HTERT RPE-1 (cell line): ENCODE measurements around the gene AK2.
"Not testable (repeated sequence)": the region's sequence is repeated elsewhere in the genome, so short reads cannot be mapped to it uniquely, and the experiment has no call there.

Experiments
- in situ Hi-C: fragments of 300-500 bp; cut with MboI; formaldehyde crosslinking; loops from 4 replicates; pipeline ENCODE4 v1.14.3; 2020; ENCODE audit warnings: low sequenced_read_pairs

AK2 gene

DNA sequence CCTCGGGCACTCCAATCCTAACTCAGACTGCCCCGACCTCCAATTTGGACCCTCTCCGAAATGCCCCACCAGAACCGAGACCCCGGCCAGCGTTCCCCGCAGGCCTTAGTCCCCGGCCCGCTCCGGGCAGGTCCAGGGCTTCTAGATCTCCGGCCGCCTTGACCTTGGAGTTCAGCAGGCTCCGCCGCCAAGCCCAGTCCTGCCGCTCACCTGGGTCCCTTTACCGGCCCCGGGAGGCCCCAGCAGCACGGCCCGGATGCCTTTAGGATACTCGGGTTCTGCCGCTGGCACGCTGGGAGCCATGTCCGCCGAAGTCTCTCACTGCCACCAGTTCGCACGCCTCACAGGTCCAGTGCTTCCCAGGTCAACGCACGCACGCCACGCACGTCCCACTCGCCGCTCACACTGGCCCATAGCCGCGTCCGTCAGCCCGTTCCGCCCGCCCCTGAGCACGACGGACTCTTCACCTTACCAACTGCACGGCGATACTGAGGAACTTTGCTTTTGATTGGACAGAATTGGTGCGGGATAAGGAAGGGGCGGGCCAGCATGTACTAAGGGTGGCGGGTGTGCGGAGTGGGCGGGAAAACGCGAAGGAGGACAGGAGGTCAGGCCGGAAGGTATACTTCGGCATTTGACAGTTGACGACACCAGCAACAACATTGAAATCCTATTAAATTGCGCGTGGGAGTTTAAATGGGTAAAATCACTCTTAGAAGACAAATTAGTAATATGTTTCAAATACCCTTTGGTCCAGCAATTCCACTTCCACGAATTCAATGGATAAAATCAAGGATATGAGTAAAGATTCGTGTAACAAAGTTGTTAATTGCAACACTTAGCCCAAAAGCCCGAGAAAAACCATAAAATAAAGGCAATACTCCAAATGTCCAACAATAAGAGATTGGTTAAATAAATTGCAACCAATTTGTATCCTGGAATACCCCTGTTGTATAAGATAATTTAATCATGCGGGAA is at the start of gene AK2:
Gene AK2, minus strand, starts transcription at position 358 of the 978 bp plus-strand sequence. Its CDS starts 55 bp downstream, at position 303.
- in situ Hi-C loops, result no loop called here

DNA sequence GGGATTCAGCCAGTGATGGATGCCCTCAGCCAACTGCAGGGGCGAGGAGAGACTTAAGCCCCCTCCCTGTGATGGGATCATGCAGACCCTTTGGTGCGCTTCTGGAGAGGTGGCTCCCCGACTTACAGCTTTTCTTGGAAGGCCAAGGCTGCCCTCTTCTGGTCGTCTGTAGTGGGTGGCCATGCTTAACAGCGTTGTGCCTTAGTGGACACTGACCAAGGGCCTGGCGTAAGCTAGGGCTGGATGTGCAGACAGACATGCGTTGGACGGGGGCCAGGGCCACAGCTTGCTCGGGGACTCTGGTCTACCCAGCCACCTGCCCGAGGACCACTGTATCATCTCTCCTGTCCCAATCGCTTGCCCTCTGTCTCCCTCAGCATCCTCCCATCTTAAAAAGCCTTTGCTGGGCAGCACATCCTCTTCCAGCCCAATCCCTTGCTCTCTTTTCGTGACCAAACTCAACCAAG is 49.7 kb upstream of the AK2 start:
- in situ Hi-C loops, result no loop called here

DNA sequence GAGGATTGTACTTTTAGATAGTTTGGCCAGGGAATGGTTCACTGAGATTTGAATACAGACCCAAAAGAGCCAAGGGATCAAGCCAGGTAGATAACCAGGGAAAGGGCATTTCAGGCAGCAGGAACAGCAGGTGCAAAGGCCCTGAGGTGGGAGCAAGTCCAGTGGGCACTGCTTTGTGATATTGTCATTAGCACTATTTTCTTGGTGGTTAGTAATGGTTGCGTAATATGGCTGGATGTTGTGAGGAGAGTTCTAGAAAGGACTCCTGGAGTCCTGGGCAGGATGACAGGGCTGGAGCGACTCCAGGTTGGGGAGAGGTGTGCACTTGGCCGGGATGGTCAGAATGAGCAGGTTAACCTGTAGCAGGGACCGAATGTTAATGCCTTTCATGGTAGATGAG is 48.6 kb upstream of the AK2 start:
- in situ Hi-C loops, result no loop called here

DNA sequence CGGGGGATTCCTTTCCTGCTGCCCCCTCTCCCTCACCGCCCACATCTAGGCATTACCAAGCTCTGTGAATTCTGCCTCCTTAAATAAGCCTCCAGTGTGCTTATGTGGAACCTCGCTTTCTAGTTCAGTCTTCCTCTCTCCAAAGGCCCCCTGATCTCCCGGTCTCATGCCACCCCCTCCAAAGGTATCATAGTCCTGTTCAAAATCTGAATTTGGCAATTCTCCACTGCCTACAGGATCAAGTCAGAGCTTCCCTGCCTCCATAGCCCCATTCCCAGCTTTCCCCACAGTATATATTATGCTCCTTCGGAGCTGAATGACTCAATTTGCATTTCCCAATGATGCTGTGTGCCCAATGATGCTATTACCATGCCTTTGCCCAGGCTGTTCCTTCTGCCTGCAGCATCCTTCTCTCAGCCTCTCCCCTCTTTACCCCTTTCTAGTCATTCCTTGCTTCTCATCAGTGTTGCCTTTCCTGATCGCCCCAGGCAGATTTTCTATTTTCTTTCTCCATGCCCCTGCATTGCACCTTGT is 46.0 kb upstream of the AK2 start:
- in situ Hi-C loops, result no loop called here

DNA sequence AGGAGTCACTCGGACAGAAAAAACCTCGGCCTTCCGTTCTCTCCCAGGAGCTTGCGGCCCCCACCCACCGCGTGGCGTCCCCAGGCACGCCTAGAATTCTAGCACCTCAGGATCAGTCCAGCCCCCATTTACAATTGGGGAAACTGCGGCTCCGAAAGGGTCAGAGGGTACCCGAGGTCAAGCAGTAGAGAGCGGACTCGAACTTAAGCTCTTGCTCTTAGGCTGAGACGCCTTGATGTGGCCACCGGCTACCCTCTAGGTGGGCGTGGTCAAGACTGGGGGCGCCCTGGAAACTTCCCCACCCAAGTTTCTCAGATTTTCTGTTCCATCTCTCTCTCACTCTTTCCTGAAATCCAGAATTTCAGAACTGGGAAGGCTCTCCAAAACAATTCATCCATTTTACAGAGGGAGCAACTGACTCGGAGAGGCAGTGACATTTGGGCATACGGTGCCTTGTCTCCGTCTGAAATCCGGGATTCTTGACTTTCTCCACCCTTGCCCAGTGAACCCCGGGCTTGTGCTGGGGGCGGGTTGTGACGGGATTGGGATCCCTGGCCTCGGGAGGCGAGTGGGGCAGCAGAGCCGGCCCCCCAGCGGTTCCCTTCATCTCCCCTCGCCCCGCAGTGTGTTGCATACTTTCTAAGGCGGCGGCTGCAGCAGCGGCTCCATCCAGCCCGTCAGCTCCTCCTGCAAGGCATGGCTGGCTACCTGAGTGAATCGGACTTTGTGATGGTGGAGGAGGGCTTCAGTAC is 45.0 kb upstream of the AK2 start:
- in situ Hi-C loops, result no loop called here

DNA sequence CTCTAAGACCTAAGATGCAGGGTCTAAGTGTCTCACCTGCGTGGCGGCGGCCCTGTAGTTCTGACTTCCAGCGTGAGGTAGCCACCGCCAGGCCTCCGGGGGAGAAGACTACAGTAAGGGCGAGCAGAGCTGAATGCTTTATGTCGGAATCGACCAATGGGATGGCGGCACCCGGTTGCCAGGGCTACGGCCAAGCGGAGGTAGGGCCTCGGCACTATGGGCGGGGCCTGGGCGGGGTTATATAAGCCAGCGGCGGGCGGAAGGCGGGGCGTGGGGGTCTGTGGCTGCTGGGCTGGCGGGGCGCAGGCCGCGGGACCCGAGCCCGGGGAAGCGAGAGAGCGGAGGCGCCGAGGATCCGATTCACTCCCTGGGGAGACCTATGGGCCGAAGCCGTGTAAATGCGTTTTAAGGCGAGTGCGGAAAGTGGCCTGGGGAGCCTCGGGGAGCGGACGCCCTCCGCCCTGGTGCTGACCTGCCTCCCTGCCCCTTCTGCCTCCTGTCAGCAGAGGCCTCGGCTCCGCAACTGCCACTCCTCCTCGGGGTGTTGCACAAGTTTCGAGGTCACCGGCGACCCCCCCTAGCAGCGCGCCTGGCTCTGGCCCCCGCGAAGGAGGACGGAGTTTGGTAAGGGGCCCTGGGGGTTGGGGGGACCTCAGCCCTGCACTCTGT is 44.3 kb upstream of the AK2 start, which contains the start of gene AZIN2:
Gene AZIN2, plus strand, starts transcription at position 269 of the 669 bp plus-strand sequence. CDS start 1,097 bp downstream, outside the sequence.
- in situ Hi-C loops, result no loop called here

DNA sequence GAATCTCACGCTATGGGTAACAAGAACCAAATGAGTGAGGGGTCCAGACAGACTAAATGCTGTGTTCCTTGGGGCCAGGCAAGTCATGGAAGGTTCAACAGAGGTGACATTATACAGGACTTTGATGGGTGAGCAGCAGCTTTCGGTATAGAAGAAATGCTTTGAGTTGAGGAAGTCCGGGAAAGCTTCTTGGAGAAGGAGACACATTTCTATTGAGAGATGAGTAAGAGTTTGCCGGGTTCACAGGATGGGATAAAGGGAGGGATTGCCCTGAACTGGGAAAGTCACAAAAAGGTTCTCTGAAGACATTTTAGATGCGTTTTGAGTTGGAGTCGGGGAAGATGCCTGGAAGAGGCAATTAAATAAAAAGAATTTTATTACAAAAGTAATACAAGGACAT is 43.7 kb upstream of the AK2 start:
- in situ Hi-C loops, result no loop called here

DNA sequence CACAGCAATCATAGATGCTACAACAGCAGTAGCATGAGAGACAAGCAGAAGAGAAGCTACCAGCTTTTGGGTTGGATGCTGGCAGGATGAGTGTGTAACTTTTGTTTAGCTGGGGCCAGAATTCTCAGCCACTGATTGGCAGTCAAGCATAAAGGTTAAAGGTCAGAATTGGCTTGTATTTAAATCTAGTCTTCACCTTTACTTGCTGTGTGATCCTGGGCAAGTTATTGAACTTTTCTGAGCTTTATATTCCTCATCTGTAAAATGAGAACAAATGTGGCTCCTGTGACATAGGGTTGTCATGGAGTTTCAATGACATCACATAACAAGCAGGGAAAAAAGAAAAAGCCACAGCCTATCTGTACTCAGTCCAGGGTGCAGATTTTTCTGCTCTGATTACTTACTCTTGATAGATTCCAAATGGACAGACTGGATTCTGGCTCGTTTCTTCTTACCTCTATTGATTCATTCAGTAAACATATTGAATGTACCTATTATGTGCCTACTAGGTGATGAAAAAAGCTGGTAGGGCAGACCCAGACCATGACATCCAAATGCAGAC is 41.4 kb upstream of the AK2 start:
- in situ Hi-C loops, result no loop called here

DNA sequence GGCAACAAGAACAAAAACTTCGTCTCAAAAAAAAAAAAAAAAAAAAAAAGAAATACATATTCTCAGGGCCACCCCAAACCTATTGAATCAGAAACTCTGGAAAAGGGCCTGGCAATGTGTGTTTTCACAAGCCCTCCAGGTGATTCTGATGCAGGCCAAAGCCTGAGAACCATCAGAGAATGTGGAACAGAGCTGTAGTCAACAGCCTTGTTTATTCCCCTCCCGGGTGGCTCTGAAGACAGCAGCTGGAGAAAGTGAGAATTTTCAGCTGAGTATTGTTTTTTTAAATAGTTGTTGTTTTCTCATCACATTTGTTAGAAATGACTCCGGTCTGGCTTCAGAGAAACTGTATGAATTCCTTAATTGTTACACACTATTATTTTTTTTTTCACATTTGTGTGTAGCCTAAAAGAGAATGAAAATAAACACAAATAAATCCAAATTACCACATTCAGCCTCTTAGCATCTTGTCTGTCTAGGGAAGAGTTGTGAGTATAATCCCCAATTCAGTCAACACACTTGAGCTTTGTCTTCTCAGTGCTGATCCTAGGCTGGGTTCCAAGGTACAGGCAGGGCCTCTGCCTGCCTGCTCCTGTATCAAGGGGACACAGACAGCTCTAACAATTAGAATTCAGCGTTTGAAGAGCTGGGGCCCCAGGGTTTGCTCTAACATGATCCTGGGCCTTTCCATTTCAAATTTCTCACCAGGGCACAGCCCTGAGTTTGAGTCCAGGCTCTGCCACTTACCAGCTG is 37.7 kb upstream of the AK2 start:
- in situ Hi-C loops, result no loop called here

DNA sequence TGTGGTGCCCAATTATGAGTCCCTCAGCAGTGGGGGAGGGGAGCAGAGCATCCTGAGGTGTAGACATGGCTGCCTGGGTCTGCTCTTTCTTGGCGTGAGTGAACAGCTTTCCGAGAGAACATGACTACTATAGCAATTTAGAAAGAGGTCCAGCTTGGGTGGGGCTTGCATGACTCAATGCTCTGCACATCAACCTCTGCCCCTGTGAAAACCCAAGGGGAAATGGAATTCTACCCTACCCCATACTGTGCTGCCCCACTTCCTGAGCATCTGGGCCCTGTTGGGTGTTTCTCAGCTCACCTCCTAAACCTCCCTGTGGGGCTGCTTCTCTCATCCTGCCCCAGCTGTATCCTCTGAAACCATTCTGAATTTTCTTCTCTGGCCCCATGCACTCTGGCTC is 36.0 kb upstream of the AK2 start:
- in situ Hi-C loops, result no loop called here

DNA sequence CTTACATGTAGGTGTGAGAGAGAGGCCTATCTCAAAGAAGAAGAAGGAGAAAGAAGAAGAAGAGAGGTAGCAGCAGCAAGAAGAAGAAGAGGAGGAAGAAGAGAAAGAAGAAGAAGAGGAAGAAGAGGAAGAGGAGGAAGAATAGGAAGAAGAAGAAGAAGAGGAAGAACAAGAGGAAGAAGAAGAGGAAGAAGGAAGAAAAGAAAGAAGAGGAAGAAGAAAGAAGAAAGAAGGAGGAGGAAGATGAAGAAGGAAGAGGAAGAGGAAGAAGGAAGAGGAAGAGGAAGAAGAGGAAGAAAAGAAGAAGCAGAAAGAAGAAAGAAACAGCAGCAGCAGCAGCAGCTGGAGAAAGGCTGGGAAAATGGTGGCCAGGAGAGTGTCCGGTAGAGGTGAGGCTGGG is 33.9 kb upstream of the AK2 start:
- in situ Hi-C loops, result no loop called here

DNA sequence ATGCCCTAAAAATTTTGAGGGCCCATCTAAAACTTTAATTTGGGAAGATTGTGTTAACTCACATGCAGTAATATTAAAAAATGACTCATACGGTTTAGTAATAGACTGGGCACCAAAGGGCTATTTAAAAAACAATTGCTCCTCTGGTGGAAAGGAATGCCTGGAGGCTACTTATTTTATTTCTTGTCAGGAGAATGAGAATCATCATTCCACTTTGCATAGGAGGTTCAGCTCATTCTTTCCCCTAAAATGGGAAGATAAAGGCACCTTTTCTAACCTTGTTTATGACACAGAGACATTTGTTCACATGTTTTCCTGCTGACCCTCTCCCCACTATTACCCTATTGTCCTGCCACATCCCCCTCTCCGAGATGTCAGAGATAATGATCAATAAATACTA is 31.4 kb upstream of the AK2 start:
- in situ Hi-C loops, result not testable (repeated sequence)

DNA sequence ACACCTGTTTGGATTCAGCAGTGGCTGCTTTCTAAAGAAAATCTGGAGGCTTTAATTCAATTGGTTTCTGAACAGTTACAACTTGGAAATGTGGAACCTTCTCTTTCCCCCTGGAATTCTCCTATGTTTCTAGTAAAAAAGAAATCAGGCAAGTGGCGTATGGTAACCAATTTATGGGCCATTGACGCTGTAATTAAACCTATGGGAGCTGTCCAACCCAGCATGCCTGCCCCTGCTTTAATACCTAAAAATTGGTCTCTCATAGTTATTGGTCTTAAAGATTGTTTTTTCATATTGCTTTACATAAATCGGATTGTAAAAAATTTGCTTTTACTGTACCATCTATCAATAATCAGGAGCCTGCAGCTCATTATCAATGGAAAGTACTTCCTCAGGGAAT is 29.8 kb upstream of the AK2 start:
- in situ Hi-C loops, result not testable (repeated sequence)

DNA sequence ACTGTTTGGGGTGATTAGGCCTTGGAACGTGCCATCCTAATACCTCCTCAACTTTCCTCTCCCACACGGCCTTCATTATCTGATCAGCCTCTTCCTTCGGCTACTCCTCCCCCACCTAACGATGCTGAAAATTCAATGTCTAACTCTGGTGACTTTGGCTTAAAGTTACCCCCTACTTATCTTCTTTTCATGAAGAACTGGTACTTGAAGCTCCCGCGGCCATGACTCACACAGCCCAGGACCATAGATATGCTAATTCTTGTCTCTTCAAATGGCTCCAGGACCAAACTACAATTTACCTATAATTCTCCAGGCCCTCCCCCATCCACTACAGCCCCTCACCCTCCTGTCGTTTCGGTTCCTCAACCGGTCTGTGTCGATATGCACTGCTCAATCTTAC is 28.6 kb upstream of the AK2 start:
- in situ Hi-C loops, result no loop called here

DNA sequence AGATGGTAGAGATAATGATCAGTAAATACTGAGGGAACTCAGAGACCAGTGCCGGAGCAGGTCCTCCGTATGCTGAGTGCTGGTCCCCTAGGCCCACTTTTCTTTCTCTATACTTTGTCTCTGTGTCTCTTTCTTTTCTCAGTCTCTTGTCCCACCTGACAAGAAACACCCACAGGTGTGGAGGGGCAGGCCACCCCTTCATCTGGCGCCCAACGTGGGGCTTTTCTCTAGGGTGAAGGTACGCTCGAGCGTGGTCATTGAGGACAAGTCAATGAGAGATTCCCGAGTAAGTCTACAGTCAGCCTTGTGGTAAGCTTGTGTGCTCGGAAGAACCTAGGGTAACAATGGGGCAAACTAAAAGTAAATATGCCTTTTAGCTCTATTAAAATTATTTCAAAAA is 27.6 kb upstream of the AK2 start:
- in situ Hi-C loops, result not testable (repeated sequence)

DNA sequence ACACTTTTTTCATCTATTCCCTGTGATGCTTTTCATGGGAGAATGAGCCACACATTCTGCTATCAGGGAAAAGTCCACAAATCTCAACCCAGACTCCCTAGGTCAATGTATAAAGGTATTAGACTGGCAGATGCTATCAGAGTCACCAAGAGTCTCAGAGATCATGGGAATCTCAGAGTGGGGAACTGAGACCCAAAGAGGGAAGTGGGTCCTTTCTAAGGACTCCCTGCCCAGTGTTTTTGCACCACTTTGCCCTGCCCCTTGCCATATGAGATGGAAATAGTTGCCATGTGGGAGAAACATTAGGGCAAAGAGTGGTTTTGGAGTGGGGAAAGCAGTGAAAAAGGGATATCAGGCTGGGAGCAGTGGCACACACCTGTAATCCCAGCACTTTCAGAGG is 25.2 kb upstream of the AK2 start:
- in situ Hi-C loops, result no loop called here

DNA sequence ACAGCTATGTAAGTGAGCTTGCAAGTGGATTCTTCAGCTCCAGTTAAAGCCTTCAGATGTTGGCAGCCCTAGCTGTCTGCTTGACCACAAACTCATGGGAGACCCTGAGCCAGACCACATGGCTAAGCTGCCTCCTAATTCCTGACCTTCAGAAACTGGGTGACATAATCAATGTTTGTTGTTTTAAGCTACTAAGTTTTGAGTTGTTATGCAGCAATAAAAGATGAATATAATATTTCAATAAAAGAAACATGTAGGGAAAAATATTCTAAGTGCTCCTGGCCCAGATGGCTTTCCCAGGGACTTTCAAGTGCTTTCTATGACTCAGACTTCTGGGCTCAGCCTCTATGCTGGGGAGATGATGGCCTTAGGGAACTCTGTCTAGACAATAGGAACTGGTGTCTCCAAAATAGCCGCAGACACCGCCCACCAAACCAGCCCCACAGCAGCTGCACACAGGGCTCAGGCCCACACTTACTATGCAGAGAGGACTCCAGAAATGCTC is 23.9 kb upstream of the AK2 start:
- in situ Hi-C loops, result no loop called here

DNA sequence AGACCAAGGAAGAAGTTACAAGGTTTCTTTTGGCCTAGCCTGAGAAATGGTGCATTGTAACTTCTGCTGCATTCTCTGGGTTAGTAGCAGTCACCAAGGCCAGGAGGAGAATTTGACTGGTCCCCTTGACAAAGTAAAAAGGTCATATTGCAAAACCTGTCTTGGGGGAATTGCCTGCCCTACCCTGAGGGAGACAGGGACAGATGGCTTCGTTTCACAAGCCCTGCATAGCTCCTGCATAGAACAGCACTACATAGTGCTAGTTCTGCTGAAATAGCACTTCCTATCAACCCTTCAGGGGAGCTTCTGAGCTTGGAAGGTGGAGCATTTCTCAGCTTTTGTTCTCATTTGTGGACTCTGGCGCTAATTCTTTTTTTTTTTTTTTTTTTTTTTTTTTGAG is 20.4 kb upstream of the AK2 start:
- in situ Hi-C loops, result no loop called here

DNA sequence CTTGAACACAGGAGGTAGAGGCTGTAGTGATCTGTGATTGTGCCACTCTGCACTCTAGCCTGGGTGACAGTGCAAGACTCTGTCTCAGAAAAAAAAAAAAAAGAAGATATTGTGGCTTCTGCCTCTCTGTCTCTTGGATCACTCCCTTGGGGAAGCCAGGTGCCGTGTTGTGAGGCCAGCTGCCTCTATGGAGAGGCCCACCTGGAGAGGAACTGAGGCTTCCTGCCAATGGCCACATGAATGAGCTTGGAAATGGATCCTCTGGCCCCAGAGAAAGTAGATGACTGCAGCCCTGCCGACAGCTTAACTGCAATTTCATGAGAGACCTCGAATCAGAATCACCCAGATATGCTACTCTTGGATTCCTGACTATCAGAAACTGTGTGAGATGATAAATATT is 19.7 kb upstream of the AK2 start:
- in situ Hi-C loops, result no loop called here
